GM11168 (cell line): ENCODE results near the gene CDHR3.

Experiments used
- in situ Hi-C: fragments of 300-500 bp; cut with MboI; formaldehyde crosslinking; loops from one replicate; pipeline ENCODE4 v1.12.0; 2022; ENCODE audit warnings: low sequenced_read_pairs; ENCODE audit not compliant: unreplicated experiment

The CDHR3 gene

DNA sequence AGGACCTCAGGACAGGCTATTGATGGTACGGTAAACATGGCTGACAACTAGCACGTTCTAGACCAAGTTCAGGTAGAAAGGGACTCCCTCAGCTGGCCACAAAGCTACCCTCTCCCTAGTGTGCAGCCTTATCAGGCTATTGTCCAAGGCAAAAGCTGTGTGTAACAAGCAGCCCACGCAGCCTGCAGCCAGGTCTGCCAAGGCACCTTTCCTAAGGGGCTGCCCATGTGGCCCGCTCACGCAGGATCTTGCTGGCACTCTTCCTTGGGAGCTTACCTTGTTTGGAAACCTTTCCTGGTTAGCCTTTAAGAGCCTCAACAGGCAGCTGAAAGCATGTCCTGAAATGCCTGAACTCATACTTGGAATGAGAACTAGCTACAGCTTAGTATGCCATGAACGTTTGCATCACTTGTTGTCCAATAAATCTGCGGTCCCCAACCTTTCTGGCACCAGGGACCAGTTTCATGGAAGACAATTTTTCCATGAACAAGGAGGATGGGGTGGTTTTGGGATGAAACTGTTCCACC is 97.4 kb downstream of the CDHR3 start:
- in situ Hi-C loops = loop anchor here (5.0 kb wide), 1 partner anchor 92 kb away; no protein-coding TSS in a partner anchor

DNA sequence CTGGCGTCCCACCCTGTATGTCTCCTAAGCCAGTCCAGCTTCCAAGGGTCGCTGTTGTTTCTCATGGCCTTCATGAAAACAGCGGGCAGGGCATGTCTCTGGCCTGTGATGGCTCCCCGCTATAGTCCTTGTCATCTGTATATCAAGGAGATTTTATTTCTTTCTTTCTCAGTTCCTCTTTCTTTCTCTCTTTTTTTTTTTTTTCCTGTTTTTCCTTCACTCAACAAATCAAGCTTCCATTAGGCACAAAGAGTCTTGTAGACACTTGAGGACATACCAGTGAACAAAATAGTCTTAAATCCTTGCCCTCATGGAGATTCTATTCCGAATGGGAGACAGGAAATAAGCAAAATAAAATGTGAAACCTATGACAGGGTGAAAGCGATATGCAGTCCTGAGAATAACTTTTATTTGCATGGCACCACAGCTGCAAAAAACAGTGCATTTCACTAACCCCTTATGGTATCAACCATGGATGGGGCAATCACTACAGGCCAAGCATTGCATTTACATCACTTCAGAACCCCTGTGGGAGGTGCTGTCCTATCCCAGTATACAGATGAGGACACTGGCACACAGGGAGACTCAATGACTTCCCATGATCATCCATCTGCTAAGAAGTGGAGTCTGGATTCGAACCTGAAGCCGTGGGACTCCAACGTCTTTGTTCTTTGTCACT is 98.4 kb downstream of the CDHR3 start:
- in situ Hi-C loops = loop anchor here (5.0 kb wide), 1 partner anchor 91 kb away; no protein-coding TSS in a partner anchor

DNA sequence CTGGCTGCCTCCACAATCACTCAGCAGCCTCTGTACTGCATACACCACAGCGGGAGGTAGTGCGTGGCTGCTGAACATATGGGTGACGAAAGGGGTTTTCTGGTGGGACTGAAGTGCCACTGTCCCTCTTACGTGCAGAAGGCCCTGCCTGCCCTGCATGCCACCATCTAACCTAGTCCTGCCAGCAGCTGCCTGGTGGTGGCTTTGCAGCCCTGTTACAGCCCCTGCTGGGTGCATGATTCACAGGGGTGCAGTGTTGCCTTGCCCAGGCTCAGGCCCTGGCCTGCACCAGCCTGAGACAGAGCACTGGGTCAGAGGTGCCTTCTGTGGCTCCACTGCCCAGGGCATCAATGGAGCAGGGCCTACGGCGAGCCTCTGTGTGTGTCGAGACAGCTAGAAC is 98.9 kb downstream of the CDHR3 start:
- in situ Hi-C loops = loop anchor here (5.0 kb wide), 1 partner anchor 90 kb away; no protein-coding TSS in a partner anchor

DNA sequence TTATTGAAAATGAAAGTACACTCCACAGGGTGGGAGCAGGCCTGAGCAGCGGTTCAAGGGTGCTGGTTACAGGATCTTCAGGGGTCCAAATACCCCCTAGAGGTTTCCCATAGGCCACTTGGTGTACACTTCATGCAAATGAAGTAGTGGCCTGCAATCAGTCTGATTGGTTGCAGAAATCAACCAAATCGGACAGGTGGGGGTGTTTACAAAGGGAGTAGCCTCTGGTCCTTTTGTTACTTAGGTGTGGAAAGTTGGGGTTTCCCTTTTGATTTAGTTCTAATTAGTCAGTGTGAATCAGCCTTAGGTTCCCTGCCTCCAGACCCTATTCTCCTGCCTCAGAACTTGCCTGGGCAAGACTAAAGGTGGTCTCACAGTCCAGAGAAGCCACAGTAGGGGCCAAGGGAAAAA is 99.5 kb downstream of the CDHR3 start:
- in situ Hi-C loops = loop anchor here (5.0 kb wide), 1 partner anchor 90 kb away; no protein-coding TSS in a partner anchor

DNA sequence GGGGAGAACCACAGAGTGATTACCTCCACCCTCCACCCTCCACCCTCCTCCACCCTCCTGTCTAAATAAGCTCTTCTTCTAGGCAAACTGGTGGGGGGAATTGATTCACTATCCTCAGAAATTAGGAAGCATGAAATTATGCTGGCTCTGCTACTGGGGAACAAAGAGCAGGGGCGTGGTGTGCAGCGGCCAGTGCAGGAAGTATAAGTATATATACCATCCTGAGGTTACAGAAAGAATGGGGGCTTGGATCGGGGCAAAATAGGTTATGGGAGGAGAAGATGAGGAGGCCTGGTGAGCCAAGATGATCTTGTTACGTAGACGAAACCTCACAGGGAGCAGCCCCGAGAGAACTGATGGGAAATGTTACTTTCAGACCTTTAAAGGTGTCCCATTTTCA is 100.0 kb downstream of the CDHR3 start:
- in situ Hi-C loops = loop anchor here (5.0 kb wide), 1 partner anchor 89 kb away; no protein-coding TSS in a partner anchor

DNA sequence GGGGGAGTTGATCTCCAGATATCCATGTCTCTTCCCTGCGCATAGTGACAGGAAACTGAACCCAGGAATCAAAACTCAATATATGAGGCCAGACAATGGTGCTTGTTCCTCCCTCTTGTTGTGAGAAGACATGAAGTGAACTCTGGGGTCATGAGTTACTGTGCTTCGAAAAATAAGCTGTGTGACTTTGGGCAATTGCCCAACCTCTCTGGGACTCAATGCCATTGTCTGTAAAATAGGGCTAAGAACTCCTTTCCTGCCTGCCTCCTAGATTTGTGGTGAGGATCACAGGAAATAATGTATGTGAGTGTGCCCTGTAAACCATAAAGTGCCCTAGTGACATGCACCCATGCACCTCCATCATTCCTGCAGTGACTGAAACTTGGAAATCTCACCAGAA is 100.6 kb downstream of the CDHR3 start:
- in situ Hi-C loops = loop anchor here (5.0 kb wide), 1 partner anchor 89 kb away; no protein-coding TSS in a partner anchor

DNA sequence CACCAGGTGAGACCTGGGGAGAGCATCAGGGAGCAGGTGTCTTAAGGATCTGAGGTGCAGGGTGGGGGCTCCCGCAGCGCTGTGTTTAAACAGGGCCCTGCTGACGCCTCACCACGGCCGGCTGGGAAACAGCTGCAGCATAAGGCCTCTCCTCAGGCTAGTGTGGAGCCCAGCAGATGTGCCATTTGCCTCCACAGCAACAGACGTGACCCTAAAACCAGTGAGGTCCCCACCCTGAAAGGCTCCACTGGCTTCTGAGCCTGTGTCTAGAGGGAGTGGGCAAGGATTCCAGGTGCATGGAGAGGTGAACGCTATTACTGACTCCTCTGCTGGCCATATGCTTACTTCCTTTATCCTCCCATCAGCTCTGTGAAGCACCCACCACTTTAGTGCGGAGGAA is 101.3 kb downstream of the CDHR3 start:
- in situ Hi-C loops = loop anchor here (5.0 kb wide), 1 partner anchor 88 kb away; no protein-coding TSS in a partner anchor

DNA sequence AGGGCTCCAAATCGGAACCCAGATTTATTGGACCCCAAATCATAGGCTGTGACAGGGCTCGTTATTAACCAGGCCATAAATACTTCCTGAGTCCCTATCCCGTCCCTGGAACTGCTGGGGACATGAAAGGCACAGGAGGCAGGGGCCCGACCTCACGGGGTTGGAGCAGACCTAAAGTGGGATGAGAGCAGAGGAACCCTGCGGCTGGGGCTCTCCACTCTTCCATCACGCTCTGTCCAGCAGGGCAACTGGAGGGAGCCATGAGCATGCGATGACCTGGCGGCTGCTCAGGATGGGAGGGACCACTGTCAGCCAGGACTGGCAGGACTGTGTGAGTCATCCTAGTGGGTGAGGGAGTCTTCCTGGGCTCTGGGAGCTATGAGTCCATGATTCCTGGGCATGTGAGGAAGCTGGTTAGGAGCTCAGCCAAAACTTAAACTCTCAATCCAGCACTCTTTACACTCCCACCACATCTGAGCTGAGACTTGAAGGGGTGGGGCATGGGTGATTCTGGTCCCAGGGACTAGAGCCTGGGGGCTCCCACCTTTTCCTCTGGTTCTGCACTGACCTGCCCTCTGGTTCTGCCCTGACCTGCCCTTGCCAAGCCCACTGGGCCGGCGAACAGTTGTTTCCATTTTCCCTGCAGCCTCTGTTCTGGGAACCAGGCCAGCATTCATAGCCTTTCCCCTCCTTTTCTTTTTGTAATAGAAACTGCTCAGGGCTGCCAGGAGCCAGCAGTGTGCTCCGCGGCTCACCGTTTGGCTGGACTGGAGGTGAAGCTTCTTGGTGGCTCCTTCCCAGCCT is 101.9 kb downstream of the CDHR3 start:
- in situ Hi-C loops = loop anchor here (5.0 kb wide), 1 partner anchor 87 kb away; no protein-coding TSS in a partner anchor

DNA sequence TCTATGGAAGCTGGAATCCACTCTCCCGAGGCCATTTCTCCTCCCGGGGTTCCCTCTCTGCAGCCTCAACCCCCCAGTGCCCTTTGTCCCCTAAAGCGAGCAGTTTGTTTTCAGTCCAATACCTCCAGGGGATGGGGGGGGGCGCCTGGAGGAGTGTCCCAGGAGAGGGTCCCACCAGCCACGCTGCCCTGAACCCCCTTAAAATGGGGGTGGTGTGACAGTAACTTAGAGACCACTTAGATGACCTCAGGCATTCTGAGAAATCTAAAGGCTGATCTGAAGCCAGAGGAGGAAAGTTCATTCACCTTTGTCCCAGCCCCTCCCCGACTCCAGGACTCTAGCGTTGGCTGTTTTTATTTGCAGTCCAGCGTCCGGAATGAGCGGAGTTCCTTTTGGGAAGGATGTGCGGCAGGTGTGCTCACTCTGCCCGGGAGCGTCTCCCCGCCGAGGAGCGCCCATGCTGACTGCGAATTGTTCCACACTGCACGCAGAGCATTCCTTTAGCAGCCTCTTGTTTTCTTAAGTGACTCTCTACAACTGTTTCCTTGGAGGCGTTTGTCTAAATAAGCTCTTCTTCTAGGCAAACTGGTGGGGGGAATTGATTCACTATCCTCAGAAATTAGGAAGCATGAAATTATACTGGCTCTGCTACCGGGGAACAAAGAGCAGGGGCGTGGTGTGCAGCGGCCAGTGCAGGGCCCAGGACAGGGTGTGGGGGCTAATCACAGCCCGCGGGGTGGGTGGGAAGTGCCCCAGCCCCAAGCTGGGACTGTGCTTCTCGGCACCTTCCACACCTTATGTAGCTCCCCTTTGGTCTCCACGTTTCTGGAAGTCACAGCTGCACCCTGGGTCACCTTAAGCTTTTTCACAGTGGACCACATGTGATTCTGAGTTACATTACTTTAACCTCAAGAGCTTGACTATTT is 102.8 kb downstream of the CDHR3 start:
- in situ Hi-C loops = no loop called here

DNA sequence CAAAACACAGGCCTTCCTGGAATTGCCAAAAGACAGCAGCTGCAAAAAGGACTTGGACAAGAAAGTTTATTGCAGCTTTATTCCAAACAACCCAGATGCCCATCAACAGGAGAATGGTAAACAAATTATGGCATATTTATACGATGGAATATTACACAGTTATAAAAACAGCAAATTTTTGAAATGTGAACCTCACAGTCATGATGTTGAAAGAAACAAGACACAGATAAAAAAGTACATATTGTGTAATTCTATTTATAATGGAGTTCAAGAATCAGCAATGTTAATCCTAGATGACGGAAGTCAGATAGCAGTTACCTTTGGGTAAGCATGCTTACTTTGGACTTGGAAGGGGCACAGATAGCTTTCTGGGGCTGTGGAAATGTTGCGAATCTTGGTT is 104.6 kb downstream of the CDHR3 start:
- in situ Hi-C loops = no loop called here

DNA sequence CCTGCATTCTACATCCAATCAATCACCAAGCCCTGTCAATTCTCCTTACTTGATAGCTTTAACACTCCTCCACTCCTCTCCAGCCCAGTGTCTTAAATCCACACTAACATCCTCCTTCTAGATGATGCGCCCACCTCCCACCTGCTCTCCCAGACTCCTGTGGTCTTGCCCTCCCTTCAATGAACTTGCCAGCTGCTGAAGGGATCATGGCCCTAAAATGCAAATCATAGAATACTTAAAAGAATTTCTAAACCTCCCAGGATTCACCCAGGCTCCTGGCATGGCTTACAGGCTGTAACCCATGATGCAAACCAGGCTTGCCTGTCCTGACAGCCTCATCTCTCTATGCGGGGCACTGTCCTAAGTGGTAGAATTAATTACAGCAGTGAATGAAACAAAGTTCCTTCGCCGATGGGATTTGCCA is 105.5 kb downstream of the CDHR3 start:
- in situ Hi-C loops = no loop called here

DNA sequence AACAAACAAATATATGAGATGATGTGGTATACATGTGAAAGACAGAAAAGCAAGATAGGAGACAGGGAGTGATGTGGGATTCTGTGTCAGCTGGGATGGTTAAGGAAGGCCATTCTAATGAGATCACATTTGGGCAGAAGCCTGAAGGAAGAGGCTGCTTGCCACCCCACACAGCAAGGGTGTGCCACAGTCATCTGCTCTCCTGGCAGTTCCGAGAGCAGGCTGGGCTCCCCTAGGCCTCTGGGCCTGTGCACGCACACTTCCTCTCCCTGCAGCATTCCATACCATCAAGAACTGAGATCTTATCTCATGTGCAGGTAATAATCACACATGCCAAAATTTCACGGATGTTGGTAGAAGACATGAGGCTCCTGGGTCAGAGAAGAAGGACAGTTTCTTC is 105.9 kb downstream of the CDHR3 start:
- in situ Hi-C loops = no loop called here

DNA sequence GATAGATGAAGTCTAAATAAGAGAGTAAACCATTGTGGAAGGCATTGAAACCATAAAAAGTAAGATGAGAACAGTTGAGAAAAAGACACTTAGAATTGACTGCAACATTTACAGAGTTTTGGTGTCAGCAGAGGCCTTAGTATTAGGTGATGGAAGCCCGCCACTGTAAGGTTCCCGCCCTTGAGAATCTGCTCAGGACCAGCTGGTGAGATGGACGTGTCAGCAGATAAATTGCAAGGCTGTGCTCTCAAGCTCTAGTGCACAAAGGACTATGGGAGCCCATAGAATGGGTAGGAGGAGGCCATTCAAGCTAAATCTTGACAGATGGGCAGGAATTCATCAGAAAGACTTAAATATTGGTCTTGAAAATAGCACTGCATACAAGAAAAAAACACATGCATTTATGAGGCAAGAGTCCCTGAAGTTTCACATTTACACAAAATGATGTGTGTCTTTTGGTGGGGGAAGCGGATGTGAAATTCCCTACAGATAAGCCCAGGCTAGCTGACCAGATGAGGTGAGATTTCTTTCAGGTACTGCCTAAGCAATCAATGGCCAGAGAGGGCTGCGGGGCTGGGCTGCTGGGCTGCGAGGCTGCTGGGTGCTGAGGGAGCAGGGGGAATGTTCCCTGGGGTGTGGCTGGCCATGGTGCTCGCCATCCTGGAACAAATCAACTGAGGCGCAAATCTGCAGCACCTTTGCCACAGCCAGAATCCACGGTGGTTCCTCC is 106.6 kb downstream of the CDHR3 start:
- in situ Hi-C loops = no loop called here

DNA sequence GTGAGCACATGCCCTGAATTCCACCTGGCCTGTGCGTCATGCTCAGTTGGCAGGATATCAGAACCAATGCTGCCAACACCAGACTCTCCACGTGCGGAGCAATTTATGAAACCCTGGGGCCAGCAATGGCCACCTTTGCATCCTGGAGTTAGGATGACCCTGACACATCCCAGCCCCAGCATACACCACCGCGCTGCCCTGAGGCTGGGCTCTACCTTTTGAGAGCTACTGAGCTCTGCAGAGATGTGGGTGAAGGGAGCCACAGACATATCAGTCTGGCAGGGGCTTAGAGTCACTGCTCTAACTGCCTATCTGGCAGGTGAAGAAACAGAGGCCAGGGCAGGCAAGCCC is 107.1 kb downstream of the CDHR3 start:
- in situ Hi-C loops = no loop called here

DNA sequence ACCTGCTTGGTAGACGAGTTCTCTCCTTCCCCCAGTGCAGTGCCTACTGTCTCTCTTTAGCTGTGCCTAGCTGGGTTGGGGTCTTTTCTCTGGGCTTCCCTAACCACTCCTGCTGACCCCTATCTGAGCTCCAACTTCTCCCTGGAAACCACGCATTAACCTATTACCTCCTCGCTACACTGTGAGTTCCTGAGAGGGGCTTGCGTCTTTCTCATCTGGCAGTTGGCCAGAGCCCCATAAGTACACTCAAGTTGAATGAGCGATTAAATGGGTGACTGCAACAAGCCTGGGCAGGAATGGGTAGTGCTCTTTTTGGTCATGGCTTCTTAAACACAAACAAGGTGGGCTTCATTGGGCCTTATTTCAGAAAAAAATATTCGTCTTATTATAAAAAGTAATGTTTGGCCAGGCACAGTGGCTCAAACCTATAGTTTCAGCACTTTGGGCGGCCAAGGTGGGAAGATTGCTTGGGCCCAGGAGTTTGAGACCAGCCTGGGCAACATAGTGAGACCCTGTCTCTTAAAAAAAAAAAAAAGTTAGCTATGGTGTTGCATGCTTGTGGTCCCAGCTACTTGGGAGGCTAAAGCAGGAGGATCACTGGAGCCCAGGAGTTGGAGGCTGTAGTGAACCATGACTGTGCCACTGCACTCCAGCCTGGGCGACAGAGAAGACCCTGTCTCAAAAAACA is 107.6 kb downstream of the CDHR3 start:
- in situ Hi-C loops = no loop called here

DNA sequence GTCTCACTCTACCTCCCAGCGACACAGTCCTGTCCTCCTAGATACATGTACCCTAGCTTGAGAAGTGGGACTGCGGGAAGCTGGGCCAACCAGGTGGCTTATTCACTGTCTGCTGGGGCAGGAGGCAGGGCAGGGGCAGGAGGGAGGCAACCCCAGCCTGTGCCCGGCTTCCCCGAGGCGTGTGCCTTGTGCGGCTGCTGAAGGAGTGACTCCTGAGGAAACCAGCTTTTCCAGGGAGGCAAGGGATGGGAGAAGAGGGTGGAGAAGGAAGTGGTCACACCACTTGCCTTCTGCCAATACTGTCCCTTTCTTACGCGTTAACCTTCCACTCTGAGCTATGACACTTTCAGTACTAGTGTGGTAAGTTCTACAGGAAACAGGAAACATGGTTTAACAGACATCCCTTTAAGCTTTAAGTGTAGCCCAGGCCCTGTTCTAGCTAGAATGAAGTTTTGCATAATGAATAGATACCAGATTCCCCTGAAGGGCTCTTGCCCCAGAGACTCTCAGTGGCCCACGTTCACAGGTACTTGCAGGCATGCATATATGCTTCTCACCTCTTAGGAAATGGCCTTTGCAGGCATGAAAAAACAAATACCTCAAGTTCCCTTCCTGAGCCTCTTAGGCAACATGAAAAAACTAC is 108.4 kb downstream of the CDHR3 start:
- in situ Hi-C loops = no loop called here

DNA sequence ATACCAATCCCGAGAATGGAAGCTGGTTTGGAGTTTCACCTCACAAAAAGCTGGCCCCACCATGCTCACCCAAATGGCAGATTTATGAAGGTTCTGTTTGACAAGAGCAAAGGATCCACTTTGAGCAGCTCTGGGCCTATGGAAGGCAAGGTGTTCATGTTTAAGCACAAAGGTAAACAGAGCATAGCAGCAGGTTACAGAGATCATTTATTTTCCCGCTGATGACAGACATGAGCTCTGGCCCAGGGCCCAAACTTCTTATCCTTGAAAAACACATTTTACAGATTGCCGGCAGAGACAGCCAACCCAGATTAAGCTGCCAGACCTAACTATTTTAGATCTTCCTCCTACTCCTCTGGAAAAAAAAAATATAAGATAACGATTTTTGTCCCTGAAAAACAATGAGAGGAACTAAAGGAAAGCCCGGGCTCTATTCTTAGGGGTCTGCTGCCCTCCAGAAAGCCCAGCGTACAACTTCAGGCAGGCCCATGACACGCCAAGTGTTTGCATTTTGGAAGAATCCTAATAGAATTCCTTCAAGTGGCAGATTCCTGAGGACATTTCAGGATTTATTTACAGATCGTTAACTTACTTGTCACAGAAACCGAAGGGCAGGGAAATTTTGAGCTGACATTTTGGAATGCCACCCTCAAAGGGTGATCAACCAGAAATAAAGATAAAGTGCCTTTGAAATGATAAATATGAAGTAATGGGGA is 109.1 kb downstream of the CDHR3 start:
- in situ Hi-C loops = no loop called here

DNA sequence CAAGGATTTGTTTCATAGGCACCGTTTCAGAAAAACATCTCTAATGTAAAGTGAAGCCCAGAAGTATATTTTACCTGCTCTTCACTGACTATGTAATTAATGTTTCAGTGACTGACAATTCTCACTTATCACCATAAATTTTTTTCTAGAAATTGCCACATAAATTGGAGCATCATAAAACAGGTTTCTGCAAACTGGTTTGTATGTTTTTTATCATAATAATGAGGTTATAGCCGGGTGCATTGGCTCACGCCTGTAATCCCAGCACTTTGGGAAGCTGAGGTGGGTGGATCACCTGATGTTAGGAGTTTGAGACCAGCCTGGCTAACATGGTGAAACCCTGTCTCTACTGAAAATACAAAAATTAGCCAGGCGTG is 109.6 kb downstream of the CDHR3 start:
- in situ Hi-C loops = no loop called here
